Epithelial cell of proximal tubule (primary cell): Measurements from ENCODE around the gene ERC1. TPM values are rescaled to one million over a fixed set of nuclear protein-coding genes. Genes with fewer than 3 reads are reported as not detected.

Source experiments
- DNase-seq: peaks from one replicate; pipeline ENCODE4 v3.0.0-alpha.2; 2011; ENCODE audit warnings: low read depth
- H3K4me3 ChIP-seq: 2 replicates; pipeline ENCODE4 v1.5.1; 2011; ENCODE audit warnings: low read depth, mild to moderate bottlenecking, low read length
- total RNA-seq: library from RNA; depleted of rRNA; stranded (reverse); fragments of >200 nt; gene quantifications from 2 replicates; pipeline ENCODE4 v1.2.3, GENCODE V29; 2015
- TF ChIP-seq, protein P1 (sequence below): conservative IDR thresholded peaks from 2 replicates; pipeline ENCODE4 v1.5.1; 2012; ENCODE audit warnings: low read depth, mild to moderate bottlenecking, low read length

ERC1 gene
- total RNA-seq, 1 donor from 2014 or later: 16.5 TPM

DNA sequence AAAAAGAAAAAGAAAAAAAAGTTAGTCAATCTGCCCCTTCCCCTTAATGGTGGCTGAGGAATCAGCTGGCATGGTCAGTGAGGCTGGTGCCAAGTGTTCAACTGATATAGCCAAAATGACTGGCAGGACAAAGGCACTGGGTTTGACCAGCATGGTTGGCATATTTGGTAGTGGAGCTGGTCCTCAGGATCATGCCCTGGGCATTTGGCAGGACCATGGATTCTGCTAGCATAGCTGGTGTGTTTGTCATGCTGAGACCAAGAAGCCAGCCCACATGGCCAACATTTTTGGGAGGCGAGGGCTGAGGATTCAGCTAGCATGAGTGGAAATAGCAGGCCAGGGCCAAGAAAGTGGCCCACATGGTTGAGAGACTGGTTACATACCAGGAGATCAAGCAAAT is 466.9 kb downstream of the ERC1 start:
- TF ChIP-seq, protein P1, sequence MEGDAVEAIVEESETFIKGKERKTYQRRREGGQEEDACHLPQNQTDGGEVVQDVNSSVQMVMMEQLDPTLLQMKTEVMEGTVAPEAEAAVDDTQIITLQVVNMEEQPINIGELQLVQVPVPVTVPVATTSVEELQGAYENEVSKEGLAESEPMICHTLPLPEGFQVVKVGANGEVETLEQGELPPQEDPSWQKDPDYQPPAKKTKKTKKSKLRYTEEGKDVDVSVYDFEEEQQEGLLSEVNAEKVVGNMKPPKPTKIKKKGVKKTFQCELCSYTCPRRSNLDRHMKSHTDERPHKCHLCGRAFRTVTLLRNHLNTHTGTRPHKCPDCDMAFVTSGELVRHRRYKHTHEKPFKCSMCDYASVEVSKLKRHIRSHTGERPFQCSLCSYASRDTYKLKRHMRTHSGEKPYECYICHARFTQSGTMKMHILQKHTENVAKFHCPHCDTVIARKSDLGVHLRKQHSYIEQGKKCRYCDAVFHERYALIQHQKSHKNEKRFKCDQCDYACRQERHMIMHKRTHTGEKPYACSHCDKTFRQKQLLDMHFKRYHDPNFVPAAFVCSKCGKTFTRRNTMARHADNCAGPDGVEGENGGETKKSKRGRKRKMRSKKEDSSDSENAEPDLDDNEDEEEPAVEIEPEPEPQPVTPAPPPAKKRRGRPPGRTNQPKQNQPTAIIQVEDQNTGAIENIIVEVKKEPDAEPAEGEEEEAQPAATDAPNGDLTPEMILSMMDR: no peak
- H3K4me3 ChIP-seq: no peak overlapping the region
- no peak for DNase-seq

GRCh38 chr12:1459339-1459738 is 468.3 kb downstream of the ERC1 start:
- H3K4me3 ChIP-seq: no peak overlapping the region
- no peak for DNase-seq
- TF ChIP-seq, protein P1: no peak

GRCh38 chr12:1463073-1463905 is 472.3 kb downstream of the ERC1 start:
- TF ChIP-seq, protein P1: no peak
- no peak for DNase-seq
- no peak overlapping the region for H3K4me3 ChIP-seq

DNA sequence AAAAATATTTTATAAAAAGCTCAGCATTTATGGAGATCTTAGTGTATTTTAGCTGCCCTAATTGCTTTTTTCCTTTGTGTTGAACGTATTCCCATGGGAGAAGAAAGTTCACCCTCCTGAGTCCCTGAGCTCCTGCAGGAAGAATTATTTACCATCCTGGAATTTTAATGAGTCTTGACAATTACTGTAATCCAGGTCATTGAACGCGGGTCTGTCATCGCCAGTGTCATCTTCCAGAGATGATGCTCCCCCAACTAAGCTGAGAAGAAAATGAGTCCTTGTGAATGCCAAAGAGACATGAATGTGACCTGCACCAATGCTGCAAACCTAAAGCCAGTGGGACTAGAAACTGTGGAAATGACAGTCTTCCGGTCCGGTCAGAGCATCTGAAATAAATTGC is 473.9 kb downstream of the ERC1 start:
- no peak for DNase-seq
- TF ChIP-seq, protein P1: no peak

DNA sequence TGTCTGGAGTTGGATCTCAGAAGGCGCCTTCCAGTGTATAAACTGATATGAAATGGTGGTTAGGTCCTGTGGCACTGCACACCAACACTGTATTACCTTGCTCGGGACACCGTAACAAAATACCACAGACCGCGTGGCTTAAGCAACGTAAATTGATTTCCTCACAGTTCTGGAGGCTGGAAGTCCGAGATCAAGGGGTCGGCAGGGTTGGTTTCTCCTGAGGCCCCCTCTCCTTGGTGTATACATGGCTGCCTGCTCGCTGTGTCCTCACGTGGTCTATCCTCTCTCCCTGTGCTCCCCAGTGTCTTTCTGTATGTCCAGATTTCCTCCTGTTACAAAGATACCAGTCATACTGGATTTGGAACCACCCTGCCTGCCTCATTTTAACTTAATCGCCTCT is 475.0 kb downstream of the ERC1 start:
- no peak for DNase-seq
- TF ChIP-seq, protein P1: no peak
- H3K4me3 ChIP-seq: no peak overlapping the region

More for the DNA sequence above, 473.9 kb downstream of the ERC1 start:
- no peak overlapping the region for H3K4me3 ChIP-seq

DNA sequence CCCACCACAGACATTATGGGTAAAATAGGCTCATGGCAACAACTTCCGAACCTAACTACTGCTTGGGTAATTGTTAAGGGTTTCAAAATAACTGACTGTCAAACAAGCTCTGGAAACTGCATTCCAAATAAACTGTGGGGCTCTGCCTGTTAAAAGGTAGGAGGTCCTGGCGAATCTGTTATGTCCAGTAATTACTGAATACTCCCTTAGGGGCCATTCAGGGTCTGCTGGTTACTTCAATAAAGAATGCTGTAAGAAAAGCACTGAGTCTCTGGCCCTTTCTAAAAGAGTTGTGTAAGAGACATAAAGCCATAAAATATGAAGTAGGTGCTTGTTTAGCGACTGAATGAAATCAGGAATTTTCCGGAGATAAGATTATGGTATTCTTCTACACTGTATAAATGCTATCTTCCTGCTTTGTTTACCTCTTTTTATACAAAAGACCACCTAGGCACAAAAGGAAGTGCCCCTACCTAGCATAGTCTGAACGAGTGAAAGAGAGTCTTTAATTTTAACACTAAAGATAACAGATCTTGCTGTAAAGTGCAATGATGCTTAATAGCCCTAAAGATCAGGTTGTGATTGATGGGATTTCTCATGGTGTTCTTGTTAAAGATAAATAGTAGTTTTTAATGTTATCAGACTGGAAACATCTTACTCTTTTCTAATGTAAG is 475.6 kb downstream of the ERC1 start:
- H3K4me3 ChIP-seq: no peak overlapping the region
- TF ChIP-seq, protein P1: no peak
- no peak for DNase-seq

DNA sequence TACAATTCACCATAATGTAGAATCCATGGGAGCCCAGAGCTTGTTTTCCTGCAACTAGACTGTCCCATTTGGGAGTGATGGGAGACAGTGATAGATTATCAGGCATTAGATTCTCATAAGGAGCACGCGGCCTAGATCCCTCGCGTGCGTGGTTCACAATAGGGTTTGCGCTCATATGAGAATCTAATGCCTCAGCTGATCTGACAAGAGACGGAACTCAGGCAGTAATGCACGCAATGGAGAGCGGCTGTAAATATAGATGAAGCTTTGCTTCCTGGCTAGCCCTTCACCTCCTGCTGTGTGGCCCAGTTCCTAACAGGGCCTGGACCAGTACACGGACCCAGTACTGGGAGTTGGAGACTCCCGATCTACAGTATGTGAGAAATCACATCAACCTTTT is 476.7 kb downstream of the ERC1 start:
- H3K4me3 ChIP-seq: no peak overlapping the region
- DNase-seq: no peak
- TF ChIP-seq, protein P1: no peak
